Karpas-422 (cell line): Measurements from ENCODE around the gene MOB2. TPM values are rescaled to one million over a fixed set of nuclear protein-coding genes. Genes with fewer than 3 reads are reported as not detected.

Source experiments
- DNase-seq: peaks from one replicate; pipeline ENCODE4 v3.0.0-alpha.2; 2015
- H2AFZ ChIP-seq: fragments of 200-600 bp; sonication (generic); 2 replicates; pipeline ENCODE4 v1.6.1; 2014; ENCODE audit warnings: antibody characterized with exemption, low read length, mixed read lengths
- H3K27ac ChIP-seq: fragments of 200-600 bp; sonication (generic); 2 replicates; pipeline ENCODE4 v1.5.1; 2014; ENCODE audit warnings: mild to moderate bottlenecking, low read length, moderate library complexity
- H3K27me3 ChIP-seq: fragments of 200-600 bp; sonication (generic); 2 replicates; pipeline ENCODE4 v1.6.1; 2014; ENCODE audit warnings: low read length, mixed read lengths
- H3K36me3 ChIP-seq: fragments of 200-600 bp; sonication (generic); 2 replicates; pipeline ENCODE4 v1.6.1; 2014; ENCODE audit warnings: low read length, mixed read lengths; ENCODE audit not compliant: insufficient read depth
- H3K4me1 ChIP-seq: fragments of 200-600 bp; sonication (generic); 2 replicates; pipeline ENCODE4 v1.6.1; 2014; ENCODE audit warnings: mild to moderate bottlenecking, low read length, mixed read lengths
- H3K4me2 ChIP-seq: fragments of 200-600 bp; sonication (generic); 2 replicates; pipeline ENCODE4 v1.6.1; 2014; ENCODE audit warnings: low read length, low read depth, mild to moderate bottlenecking; ENCODE audit not compliant: poor library complexity, severe bottlenecking
- H3K4me3 ChIP-seq: fragments of 200-600 bp; sonication (generic); 2 replicates; pipeline ENCODE4 v1.5.1; 2014; ENCODE audit warnings: mild to moderate bottlenecking, antibody characterized with exemption, low read length, mixed read lengths
- H3K79me2 ChIP-seq: fragments of 200-600 bp; sonication (generic); 2 replicates; pipeline ENCODE4 v1.6.1; 2014; ENCODE audit warnings: mild to moderate bottlenecking, low read length, mixed read lengths
- H3K9ac ChIP-seq: fragments of 200-600 bp; sonication (generic); 2 replicates; pipeline ENCODE4 v1.6.0; 2014; ENCODE audit warnings: low read length
- H3K9me2 ChIP-seq: fragments of 200-600 bp; sonication (generic), shearing (Covaris generic); replicated peaks from 2 replicates; pipeline ENCODE4 v1.6.0; 2014; ENCODE audit warnings: mild to moderate bottlenecking, low read length, moderate library complexity; ENCODE audit not compliant: insufficient read depth
- H3K9me3 ChIP-seq: fragments of 300-700, 200-600 bp; sonication (generic); 2 replicates; pipeline ENCODE4 v1.6.1; 2014; ENCODE audit warnings: low read length, mixed read lengths
- H4K20me1 ChIP-seq: fragments of 200-600 bp; sonication (generic); 2 replicates; pipeline ENCODE4 v1.6.1; 2014; ENCODE audit warnings: mild to moderate bottlenecking, antibody characterized with exemption, low read length, low read depth; ENCODE audit not compliant: insufficient read depth
- total RNA-seq: library from RNA; depleted of rRNA; stranded (reverse); fragments of >200 nt; shearing (Covaris generic); gene quantifications from 2 replicates; pipeline ENCODE4 v1.2.3, GENCODE V29; 2014; ENCODE audit warnings: low replicate concordance

Gene MOB2
- total RNA-seq, 1 experiment from 2014 or later: 8.8 TPM

- H3K9ac ChIP-seq: no peak overlapping the region
These were observed 33.0 kb downstream of the MOB2 start for GRCh38 chr11:1453611-1454034.

GRCh38 chr11:1452744-1453143 lies 33.8 kb downstream of the MOB2 start:
- no peak for DNase-seq
- Histone ChIP-seq H3K27ac (no peak overlapping the region), H3K9ac (no peak overlapping the region), H3K27me3 (no peaks in the 10 kb centered on the region), H3K36me3 (no peaks in the 10 kb centered on the region), H3K9me2 (no peaks in the 10 kb centered on the region), H3K79me2 (no peaks in the 10 kb centered on the region), H4K20me1 (peaks cover 4% of the 10 kb centered on the region; the same call in 1 of the 2 replicates), H3K4me1 (no peaks in the 10 kb centered on the region), H3K4me3 (no peak overlapping the region), H3K9me3 (no peaks in the 10 kb centered on the region), H2AFZ (no peak overlapping the region), H3K4me2 (no peak overlapping the region)

More at GRCh38 chr11:1453611-1454034, 33.0 kb downstream of the MOB2 start:
- Histone ChIP-seq H3K27ac (no peak overlapping the region), H3K9me2 (no peaks in the 10 kb centered on the region), H4K20me1 (peaks cover 7% of the 10 kb centered on the region; the same call in 1 of the 2 replicates), H3K9me3 (no peaks in the 10 kb centered on the region), H3K27me3 (no peaks in the 10 kb centered on the region), H3K79me2 (no peaks in the 10 kb centered on the region), H3K4me2 (no peak overlapping the region), H2AFZ (no peak overlapping the region), H3K4me1 (no peaks in the 10 kb centered on the region), H3K36me3 (no peaks in the 10 kb centered on the region), H3K4me3 (no peak overlapping the region)
- peak; percentile 81 for DNase-seq

- H3K27me3 ChIP-seq: no peaks in the 10 kb centered on the region
- H3K27ac ChIP-seq: no peak overlapping the region
- no peak for DNase-seq
- H3K4me1 ChIP-seq: no peaks in the 10 kb centered on the region
- peaks cover 4% of the 10 kb centered on the region; the same call in 1 of the 2 replicates for H4K20me1 ChIP-seq
- H3K36me3 ChIP-seq: no peaks in the 10 kb centered on the region
- no peaks in the 10 kb centered on the region for H3K9me2 ChIP-seq
- H3K4me2 ChIP-seq: no peak overlapping the region
- H3K4me3 ChIP-seq: no peak overlapping the region
- no peaks in the 10 kb centered on the region for H3K79me2 ChIP-seq
- H3K9ac ChIP-seq: no peak overlapping the region
- H2AFZ ChIP-seq: no peak overlapping the region
- H3K9me3 ChIP-seq: no peaks in the 10 kb centered on the region
These were observed 34.7 kb downstream of the MOB2 start for GRCh38 chr11:1451781-1452470.

- Histone ChIP-seq H3K27me3 (no peaks in the 10 kb centered on the region), H3K9ac (no peak overlapping the region), H3K4me3 (no peak overlapping the region), H3K36me3 (no peaks in the 10 kb centered on the region), H4K20me1 (peaks cover 4% of the 10 kb centered on the region; the same call in 1 of the 2 replicates), H3K79me2 (no peaks in the 10 kb centered on the region), H3K27ac (no peak overlapping the region), H3K4me1 (no peaks in the 10 kb centered on the region), H2AFZ (no peak overlapping the region), H3K4me2 (no peak overlapping the region), H3K9me2 (no peaks in the 10 kb centered on the region), H3K9me3 (no peaks in the 10 kb centered on the region)
- no peak for DNase-seq
These were observed 35.4 kb downstream of the MOB2 start for GRCh38 chr11:1450949-1451710.

GRCh38 chr11:1450344-1450875 lies 36.2 kb downstream of the MOB2 start:
- H3K27me3 ChIP-seq: no peaks in the 10 kb centered on the region
- peaks cover 4% of the 10 kb centered on the region; the same call in 1 of the 2 replicates for H4K20me1 ChIP-seq
- DNase-seq: no peak

GRCh38 chr11:1449490-1450243 lies 36.9 kb downstream of the MOB2 start:
- Histone ChIP-seq H3K36me3 (no peaks in the 10 kb centered on the region), H3K9me3 (no peaks in the 10 kb centered on the region)

More at GRCh38 chr11:1450344-1450875, 36.2 kb downstream of the MOB2 start:
- no peaks in the 10 kb centered on the region for H3K4me1 ChIP-seq
- no peak overlapping the region for H3K4me3 ChIP-seq
- H3K36me3 ChIP-seq: no peaks in the 10 kb centered on the region
- no peak overlapping the region for H2AFZ ChIP-seq
- no peak overlapping the region for H3K9ac ChIP-seq
- no peak overlapping the region for H3K4me2 ChIP-seq
- no peaks in the 10 kb centered on the region for H3K9me2 ChIP-seq
- no peaks in the 10 kb centered on the region for H3K79me2 ChIP-seq
- no peak overlapping the region for H3K27ac ChIP-seq
- H3K9me3 ChIP-seq: no peaks in the 10 kb centered on the region

GRCh38 chr11:1448882-1449281 lies 37.7 kb downstream of the MOB2 start:
- no peak overlapping the region for H2AFZ ChIP-seq
- no peak overlapping the region for H3K27ac ChIP-seq
- no peaks in the 10 kb centered on the region for H3K27me3 ChIP-seq
- H3K4me1 ChIP-seq: no peaks in the 10 kb centered on the region
- H3K9me2 ChIP-seq: no peaks in the 10 kb centered on the region
- no peak overlapping the region for H3K4me3 ChIP-seq
- no peaks in the 10 kb centered on the region for H3K9me3 ChIP-seq
- H4K20me1 ChIP-seq: no peaks in the 10 kb centered on the region
- no peak overlapping the region for H3K9ac ChIP-seq
- H3K36me3 ChIP-seq: no peaks in the 10 kb centered on the region
- H3K4me2 ChIP-seq: no peak overlapping the region
- H3K79me2 ChIP-seq: no peaks in the 10 kb centered on the region
- DNase-seq: no peak

More at GRCh38 chr11:1449490-1450243, 36.9 kb downstream of the MOB2 start:
- Histone ChIP-seq H3K9me2 (no peaks in the 10 kb centered on the region), H2AFZ (no peak overlapping the region), H4K20me1 (peaks cover 3% of the 10 kb centered on the region; the same call in 1 of the 2 replicates), H3K9ac (no peak overlapping the region), H3K79me2 (no peaks in the 10 kb centered on the region), H3K4me1 (no peaks in the 10 kb centered on the region), H3K27ac (no peak overlapping the region), H3K4me2 (no peak overlapping the region), H3K27me3 (no peaks in the 10 kb centered on the region), H3K4me3 (no peak overlapping the region)
- DNase-seq: no peak
